Endothelial cell of umbilical vein (primary cell): ENCODE results near the gene PPM1F. TPM values are rescaled to one million over a fixed set of nuclear protein-coding genes. Genes with fewer than 3 reads are reported as not detected.

ENCODE experiments used
- BruUV-seq: library from RNA; stranded (reverse); fragments of 400-500 nt; replicated peaks from 2 replicates; lab custom pipeline; 2021; lab: Mats Ljungman, UMichigan
- CTCF ChIA-PET: fragments of 300-600, 350-600 bp; sonication (Branson Sonifier 250); formaldehyde crosslinking; loops from one replicate; lab custom pipeline; 2021; ENCODE audit warnings: antibody characterized with exemption, inconsistent platforms; lab: Charles Lee
- POLR2A ChIA-PET: fragments of 300-600, 350-600 bp; sonication (Branson Sonifier 250); formaldehyde crosslinking; loops from one replicate; lab custom pipeline; 2021; ENCODE audit warnings: antibody characterized with exemption, inconsistent platforms; lab: Charles Lee
- DNase-seq: peaks from one replicate; pipeline ENCODE4 v3.0.0-alpha.2; 2011; ENCODE audit warnings: low read depth, low spot score
- FAIRE-seq: peaks from 2 replicates; lab custom pipeline; 2011; peaks lifted over from hg19 to GRCh38; lab: Jason Lieb, UNC
- H2AFZ ChIP-seq: 2 replicates; pipeline ENCODE4 v1.6.0; 2012; ENCODE audit warnings: low read depth, low read length, control low read depth, inconsistent platforms
- H3K27ac ChIP-seq: 2 replicates; pipeline ENCODE4 v1.5.1; 2011; ENCODE audit warnings: low read depth, mild to moderate bottlenecking, control low read depth, low read length, moderate library complexity; ENCODE audit not compliant: insufficient read depth
- H3K27me3 ChIP-seq, 2 experiments: 2 replicates each; pipeline versions ENCODE4 v1.6.0 to v1.6.1; 2011; ENCODE audit warnings: low read length in 2 of 2, mixed read lengths in 1 of 2; ENCODE audit not compliant: control insufficient read depth in 2 of 2, insufficient read depth in 2 of 2
- H3K36me3 ChIP-seq, 2 experiments: 2 replicates in 1 of 2; 3 replicates in 1 of 2; pipeline ENCODE4 v1.5.1; 2011; ENCODE audit warnings: low read length in 2 of 2, mild to moderate bottlenecking in 1 of 2, moderate library complexity in 1 of 2; ENCODE audit not compliant: control insufficient read depth in 2 of 2, insufficient read depth in 2 of 2; ENCODE audit errors: extremely low read depth in 1 of 2
- H3K4me1 ChIP-seq: 3 replicates; pipeline ENCODE4 v1.5.1; 2011; ENCODE audit warnings: mild to moderate bottlenecking, low read length; ENCODE audit not compliant: control insufficient read depth, insufficient read depth; ENCODE audit errors: extremely low read depth
- H3K4me2 ChIP-seq: 2 replicates; pipeline ENCODE4 v1.6.1; 2011; ENCODE audit warnings: low read length, control low read depth, mixed read lengths; ENCODE audit not compliant: insufficient read depth
- H3K4me3 ChIP-seq, 3 experiments: fragments of 200-600 bp in 1 of 3; sonication (generic), shearing (Covaris generic) in 1 of 3; replicated peaks in 1 of 3; 2 replicates each; pipeline ENCODE4 v1.5.1; 2011 to 2016; ENCODE audit warnings: control low read depth in 3 of 3, low read length in 3 of 3, mild to moderate bottlenecking in 2 of 3, inconsistent platforms in 1 of 3, low read depth in 1 of 3, moderate library complexity in 1 of 3; ENCODE audit not compliant: insufficient read depth in 1 of 3
- H3K79me2 ChIP-seq: 2 replicates; pipeline ENCODE4 v1.6.0; 2012; ENCODE audit warnings: low read length, inconsistent platforms; ENCODE audit not compliant: control insufficient read depth, insufficient read depth
- H3K9ac ChIP-seq: replicated peaks from 2 replicates; pipeline ENCODE3; 2011; ENCODE audit warnings: low read length, control low read depth; ENCODE audit not compliant: insufficient read depth; ENCODE audit errors: extremely low read depth
- H3K9me1 ChIP-seq: replicated peaks from 3 replicates; pipeline ENCODE4 v1.6.0; 2011; ENCODE audit warnings: mild to moderate bottlenecking, low read length; ENCODE audit not compliant: control insufficient read depth, insufficient read depth; ENCODE audit errors: extremely low read depth
- H3K9me3 ChIP-seq: replicated peaks from 2 replicates; pipeline ENCODE4 v1.5.1; 2012; ENCODE audit warnings: low read length, inconsistent platforms; ENCODE audit not compliant: control insufficient read depth, insufficient read depth
- H4K20me1 ChIP-seq: replicated peaks from 2 replicates; pipeline ENCODE3; 2011; ENCODE audit warnings: mild to moderate bottlenecking, low read length; ENCODE audit not compliant: control insufficient read depth, insufficient read depth; ENCODE audit errors: extremely low read depth
- EZH2 ChIP-seq: IDR thresholded peaks from 2 replicates; pipeline ENCODE4 v1.6.1; 2012; ENCODE audit warnings: borderline replicate concordance, low read depth, mild to moderate bottlenecking, moderate library complexity, low read length, inconsistent platforms; ENCODE audit not compliant: severe bottlenecking
- FOS ChIP-seq: IDR thresholded peaks from 2 replicates; pipeline ENCODE4 v1.6.1; 2011; ENCODE audit warnings: mild to moderate bottlenecking, low read length, moderate library complexity, borderline replicate concordance; ENCODE audit not compliant: insufficient read depth
- GATA2 ChIP-seq: IDR thresholded peaks from 2 replicates; pipeline ENCODE4 v1.7.0; 2011; ENCODE audit warnings: low read depth, mild to moderate bottlenecking, moderate library complexity, mixed read lengths, low read length; ENCODE audit not compliant: insufficient read length, insufficient read depth
- JUN ChIP-seq: IDR thresholded peaks from 2 replicates; pipeline ENCODE4 v1.6.1; 2011; ENCODE audit warnings: borderline replicate concordance, low read depth; ENCODE audit not compliant: insufficient read length, insufficient read depth
- MYC ChIP-seq: IDR thresholded peaks from one replicate; pipeline ENCODE4 v1.6.1; 2011; ENCODE audit warnings: mild to moderate bottlenecking, low read depth, low read length
- POLR2A ChIP-seq: IDR thresholded peaks from 2 replicates; pipeline ENCODE4 v1.6.1; 2012; ENCODE audit warnings: low read depth, mild to moderate bottlenecking, control low read depth, low read length
- POLR2AphosphoS5 ChIP-seq: IDR thresholded peaks from 2 replicates; pipeline ENCODE4 v1.6.1; 2012; ENCODE audit warnings: low read depth, mild to moderate bottlenecking, control low read depth, low read length, moderate library complexity; ENCODE audit not compliant: insufficient read depth
- dilution Hi-C: fragments of 300-500 bp; cut with MboI; formaldehyde crosslinking; loops from one replicate; pipeline ENCODE4 v1.15.0; 2019; ENCODE audit warnings: low sequenced_read_pairs; ENCODE audit not compliant: extremely low pct_ligation_motif_present
- intact Hi-C: fragments of 100-400 bp; cut with micrococcal nuclease; formaldehyde crosslinking; loops from one replicate; pipeline ENCODE4 v1.10.0; 2022
- polyA plus RNA-seq, 4 experiments: library from polyadenylated mRNA; depleted of rRNA in 3 of 4; stranded (reverse) in 3 of 4; unstranded in 1 of 4; fragments of >200 nt; gene quantifications; 2 replicates each; pipeline versions ENCODE4 v1.2.1 to v1.2.3, GENCODE V29; 2011 to 2012; ENCODE audit warnings: missing spikeins in 1 of 4
- total RNA-seq: library from RNA; stranded (reverse); gene quantifications from 2 replicates; pipeline ENCODE4 v1.2.3, GENCODE V29; 2021
- TF ChIP-seq, protein P1 (sequence below): IDR thresholded peaks from 2 replicates; pipeline ENCODE4 v1.6.1; 2011; ENCODE audit not compliant: insufficient read depth, insufficient read length
- TF ChIP-seq, protein P2 (sequence below), 2 donors: IDR thresholded peaks; 1 replicate in 1 of 2; 2 replicates in 1 of 2; pipeline ENCODE4 v1.5.1; 2011; ENCODE audit warnings: low read length in 2 of 2, mild to moderate bottlenecking in 2 of 2, moderate library complexity in 2 of 2, control low read depth in 1 of 2, inconsistent platforms in 1 of 2, low read depth in 1 of 2; ENCODE audit not compliant: insufficient read depth in 1 of 2; ENCODE audit errors: extremely low read depth in 1 of 2

PPM1F gene
- total and polyA plus RNA-seq, 2 donors (not counting 3 experiments of a cell fraction or from before 2014, with no cell fraction given) = 107 to 178 TPM

DNA sequence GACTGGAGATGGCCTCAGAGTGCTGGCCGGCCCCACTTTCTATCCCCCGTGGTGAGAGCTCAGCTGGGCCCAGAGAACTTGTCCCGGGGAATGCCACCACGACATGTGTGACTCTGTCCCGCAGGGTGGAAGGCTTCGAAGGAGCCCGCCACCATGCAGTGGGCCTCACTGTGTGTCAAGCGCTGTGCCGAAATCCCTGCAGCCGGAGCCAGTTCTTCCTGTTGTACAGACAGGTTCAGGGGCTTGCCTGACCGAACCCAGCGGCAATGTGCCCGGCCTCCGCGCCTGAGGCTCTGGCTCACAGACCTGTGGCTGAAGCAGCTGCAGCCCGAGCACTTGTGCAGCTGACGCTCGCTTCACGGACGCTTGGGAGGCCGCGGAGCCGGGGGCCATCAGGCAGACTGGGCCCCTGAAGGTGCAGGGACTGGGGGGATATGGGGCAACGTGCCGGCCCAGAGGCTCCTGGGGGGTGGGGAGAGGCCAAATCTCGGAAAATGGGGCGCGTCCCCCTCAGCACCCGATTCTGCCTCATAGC lies 650 bp downstream of the PPM1F start:
- Histone ChIP-seq H2AFZ (no peak overlapping the region), H3K9me1 (no peaks in the 10 kb centered on the region), H3K9me3 (no peaks in the 10 kb centered on the region), H3K36me3 (no peaks in the 10 kb centered on the region), H3K4me1 (peaks cover 49% of the 10 kb centered on the region), H3K27me3 (no peaks in the 10 kb centered on the region), H3K79me2 (peaks cover 52% of the 10 kb centered on the region), H3K4me2 (peak overlapping the region; percentile 91), H3K27ac (peak overlapping the region; percentile 51), H3K9ac (peak overlapping the region; percentile 62), H3K4me3 (peak overlapping the region; percentile 70 to 93 (median 89)), H4K20me1 (no peaks in the 10 kb centered on the region)
- DNase-seq = peak; percentile 51
- intact Hi-C loops (loop anchor here (1.0 to 2.0 kb wide), 3 partner anchors 10 to 239 kb away; no protein-coding TSS in a partner anchor), dilution Hi-C loops (no loop called here)
- no peak for FAIRE-seq
- TF ChIP-seq JUN = no peak
- no peak for TF ChIP-seq EZH2
- TF ChIP-seq MYC = no peak
- BruUV-seq = no TSS peak
- POLR2A ChIA-PET = interaction anchor here (1.0 kb wide), 1 partner anchor 8 kb away, joined by 3 read pairs; no protein-coding TSS in a partner anchor
- CTCF ChIA-PET = interaction anchor here (0.6 to 8.4 kb wide), 18 partner anchors 8 to 310 kb away, joined by 3 to 292 read pairs (median 5); partner anchors contain the start of gene SDF2L1

GRCh38 chr22:21951062-21951461 lies 1.6 kb downstream of the PPM1F start:
- H3K27ac ChIP-seq = no peak overlapping the region
- H3K4me2 ChIP-seq = peak overlapping the region; percentile 91
- ChIA-PET POLR2A (no interaction called here), CTCF (interaction anchor here (1.4 to 8.4 kb wide), 2 partner anchors 14 to 238 kb away, joined by 4 to 292 read pairs; no protein-coding TSS in a partner anchor)
- TSS peak; percentile 35 for BruUV-seq
- no peaks in the 10 kb centered on the region for H3K9me3 ChIP-seq
- H3K79me2 ChIP-seq = peaks cover 61% of the 10 kb centered on the region
- intact Hi-C loops (loop anchor here (1.0 kb wide), 1 partner anchor 9 kb away; no protein-coding TSS in a partner anchor), dilution Hi-C loops (no loop called here)
- TF ChIP-seq GATA2 (no peak), JUN (no peak), FOS (no peak), MYC (no peak), EZH2 (no peak), POLR2AphosphoS5 (no peak), POLR2A (no peak)
- TF ChIP-seq, protein P1, sequence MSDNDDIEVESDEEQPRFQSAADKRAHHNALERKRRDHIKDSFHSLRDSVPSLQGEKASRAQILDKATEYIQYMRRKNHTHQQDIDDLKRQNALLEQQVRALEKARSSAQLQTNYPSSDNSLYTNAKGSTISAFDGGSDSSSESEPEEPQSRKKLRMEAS = no peak
- TF ChIP-seq, protein P2, sequence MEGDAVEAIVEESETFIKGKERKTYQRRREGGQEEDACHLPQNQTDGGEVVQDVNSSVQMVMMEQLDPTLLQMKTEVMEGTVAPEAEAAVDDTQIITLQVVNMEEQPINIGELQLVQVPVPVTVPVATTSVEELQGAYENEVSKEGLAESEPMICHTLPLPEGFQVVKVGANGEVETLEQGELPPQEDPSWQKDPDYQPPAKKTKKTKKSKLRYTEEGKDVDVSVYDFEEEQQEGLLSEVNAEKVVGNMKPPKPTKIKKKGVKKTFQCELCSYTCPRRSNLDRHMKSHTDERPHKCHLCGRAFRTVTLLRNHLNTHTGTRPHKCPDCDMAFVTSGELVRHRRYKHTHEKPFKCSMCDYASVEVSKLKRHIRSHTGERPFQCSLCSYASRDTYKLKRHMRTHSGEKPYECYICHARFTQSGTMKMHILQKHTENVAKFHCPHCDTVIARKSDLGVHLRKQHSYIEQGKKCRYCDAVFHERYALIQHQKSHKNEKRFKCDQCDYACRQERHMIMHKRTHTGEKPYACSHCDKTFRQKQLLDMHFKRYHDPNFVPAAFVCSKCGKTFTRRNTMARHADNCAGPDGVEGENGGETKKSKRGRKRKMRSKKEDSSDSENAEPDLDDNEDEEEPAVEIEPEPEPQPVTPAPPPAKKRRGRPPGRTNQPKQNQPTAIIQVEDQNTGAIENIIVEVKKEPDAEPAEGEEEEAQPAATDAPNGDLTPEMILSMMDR (IDR thresholded peaks at IDR 0.05; ENCODE audit: extremely low read depth in 1 of 2, insufficient read depth in 1 of 2, low read depth in 1 of 2, low read length in 2 of 2) = no peak
- H3K9me1 ChIP-seq = no peaks in the 10 kb centered on the region
- H3K36me3 ChIP-seq = peaks cover 0 to 1% of the 10 kb centered on the region in 2 experiments
- H4K20me1 ChIP-seq = no peaks in the 10 kb centered on the region
- H3K27me3 ChIP-seq = no peaks in the 10 kb centered on the region
- FAIRE-seq = no peak
- no peak for DNase-seq
- H3K4me1 ChIP-seq = peaks cover 53% of the 10 kb centered on the region
- H3K9ac ChIP-seq = no peak overlapping the region
- no peak overlapping the region for H2AFZ ChIP-seq
- H3K4me3 ChIP-seq = peak overlapping the region in 2 of 3 experiments; percentile 6 to 19
